ENCODE data around the gene KCNE1. TPM values are rescaled to one million over a fixed set of nuclear protein-coding genes. Genes with fewer than 3 reads are reported as not detected.
"Not testable (repeated sequence)": the region's sequence is repeated elsewhere in the genome, so short reads cannot be mapped to it uniquely, and the experiment has no call there.

The KCNE1 gene
- total RNA-seq, 1 donor from 2014 or later, result 21.7 TPM

GRCh38 chr21:34501716-34502115, 10.3 kb downstream of the KCNE1 start:
- TF ChIP-seq, protein P1, sequence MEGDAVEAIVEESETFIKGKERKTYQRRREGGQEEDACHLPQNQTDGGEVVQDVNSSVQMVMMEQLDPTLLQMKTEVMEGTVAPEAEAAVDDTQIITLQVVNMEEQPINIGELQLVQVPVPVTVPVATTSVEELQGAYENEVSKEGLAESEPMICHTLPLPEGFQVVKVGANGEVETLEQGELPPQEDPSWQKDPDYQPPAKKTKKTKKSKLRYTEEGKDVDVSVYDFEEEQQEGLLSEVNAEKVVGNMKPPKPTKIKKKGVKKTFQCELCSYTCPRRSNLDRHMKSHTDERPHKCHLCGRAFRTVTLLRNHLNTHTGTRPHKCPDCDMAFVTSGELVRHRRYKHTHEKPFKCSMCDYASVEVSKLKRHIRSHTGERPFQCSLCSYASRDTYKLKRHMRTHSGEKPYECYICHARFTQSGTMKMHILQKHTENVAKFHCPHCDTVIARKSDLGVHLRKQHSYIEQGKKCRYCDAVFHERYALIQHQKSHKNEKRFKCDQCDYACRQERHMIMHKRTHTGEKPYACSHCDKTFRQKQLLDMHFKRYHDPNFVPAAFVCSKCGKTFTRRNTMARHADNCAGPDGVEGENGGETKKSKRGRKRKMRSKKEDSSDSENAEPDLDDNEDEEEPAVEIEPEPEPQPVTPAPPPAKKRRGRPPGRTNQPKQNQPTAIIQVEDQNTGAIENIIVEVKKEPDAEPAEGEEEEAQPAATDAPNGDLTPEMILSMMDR (IDR thresholded peaks at IDR 0.05), result no peak
- no peak for DNase-seq
- peaks cover 16% of the 10 kb centered on the region for H3K9me3 ChIP-seq
- no peaks in the 10 kb centered on the region for H3K4me1 ChIP-seq
- H3K27me3 ChIP-seq (ENCODE audit: low read depth), result no peaks in the 10 kb centered on the region
- no peak overlapping the region for H3K4me3 ChIP-seq
- intact Hi-C loops (cut with DNase I), result no loop called here
- no peak for ATAC-seq
- no peak overlapping the region for H3K27ac ChIP-seq
- no peaks in the 10 kb centered on the region for H3K36me3 ChIP-seq

DNA sequence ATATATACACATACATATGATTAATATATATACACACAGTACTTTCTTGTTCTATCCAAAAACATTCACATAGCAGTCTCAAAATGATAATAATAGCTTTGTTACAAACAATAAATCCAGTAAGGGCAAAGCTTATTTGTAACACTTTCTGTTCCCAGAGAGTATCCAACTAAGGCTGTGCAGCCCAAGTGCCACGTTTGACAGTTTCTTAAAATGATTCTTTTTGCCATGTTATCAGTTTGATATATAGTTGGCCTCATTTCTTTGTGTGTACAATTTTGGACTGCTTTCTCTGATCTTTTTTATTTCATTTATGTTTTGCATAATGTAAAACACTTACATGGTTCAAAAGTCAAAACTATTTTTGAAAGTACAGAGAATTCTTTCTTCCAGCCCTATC, 11.8 kb downstream of the KCNE1 start:
- TF ChIP-seq, protein P1 (IDR thresholded peaks at IDR 0.05), result no peak
- H3K9me3 ChIP-seq, result peaks cover 16% of the 10 kb centered on the region
- no peak overlapping the region for H3K27ac ChIP-seq
- no peak overlapping the region for H3K4me3 ChIP-seq
- DNase-seq (no peak), ATAC-seq (no peak)
- H3K27me3 ChIP-seq (ENCODE audit: low read depth), result no peaks in the 10 kb centered on the region
- H3K36me3 ChIP-seq, result no peaks in the 10 kb centered on the region
- no peaks in the 10 kb centered on the region for H3K4me1 ChIP-seq
- intact Hi-C loops (cut with DNase I), result no loop called here

GRCh38 chr21:34499116-34499515, 12.9 kb downstream of the KCNE1 start:
- H3K4me1 ChIP-seq, result no peaks in the 10 kb centered on the region
- DNase-seq (no peak), ATAC-seq (no peak)
- peaks cover 16% of the 10 kb centered on the region for H3K9me3 ChIP-seq
- TF ChIP-seq, protein P1 (IDR thresholded peaks at IDR 0.05), result no peak
- no peaks in the 10 kb centered on the region for H3K27me3 ChIP-seq (ENCODE audit: low read depth)
- H3K4me3 ChIP-seq, result no peak overlapping the region
- intact Hi-C loops (cut with DNase I), result no loop called here
- no peak overlapping the region for H3K27ac ChIP-seq
- H3K36me3 ChIP-seq, result no peaks in the 10 kb centered on the region

GRCh38 chr21:34498623-34499022, 13.4 kb downstream of the KCNE1 start:
- no peak overlapping the region for H3K4me3 ChIP-seq
- ATAC-seq (no peak), DNase-seq (no peak)
- no peaks in the 10 kb centered on the region for H3K4me1 ChIP-seq
- H3K36me3 ChIP-seq, result no peaks in the 10 kb centered on the region
- no peak overlapping the region for H3K27ac ChIP-seq
- TF ChIP-seq, protein P1 (IDR thresholded peaks at IDR 0.05), result no peak
- H3K27me3 ChIP-seq (ENCODE audit: low read depth), result no peaks in the 10 kb centered on the region
- intact Hi-C loops (cut with DNase I), result no loop called here
- peaks cover 16% of the 10 kb centered on the region for H3K9me3 ChIP-seq

GRCh38 chr21:34483854-34484253, 28.2 kb downstream of the KCNE1 start:
- H3K27me3 ChIP-seq (ENCODE audit: low read depth); ATAC-seq; H3K27ac ChIP-seq; H3K9me3 ChIP-seq; H3K4me1 ChIP-seq; H3K4me3 ChIP-seq; intact Hi-C loops (cut with DNase I); DNase-seq; H3K36me3 ChIP-seq: not testable (repeated sequence)

GRCh38 chr21:34483435-34483834, 28.6 kb downstream of the KCNE1 start:
- intact Hi-C loops (cut with DNase I); H3K36me3 ChIP-seq; ATAC-seq; H3K9me3 ChIP-seq; DNase-seq; H3K27ac ChIP-seq; H3K4me3 ChIP-seq; H3K4me1 ChIP-seq; H3K27me3 ChIP-seq (ENCODE audit: low read depth): not testable (repeated sequence)

DNA sequence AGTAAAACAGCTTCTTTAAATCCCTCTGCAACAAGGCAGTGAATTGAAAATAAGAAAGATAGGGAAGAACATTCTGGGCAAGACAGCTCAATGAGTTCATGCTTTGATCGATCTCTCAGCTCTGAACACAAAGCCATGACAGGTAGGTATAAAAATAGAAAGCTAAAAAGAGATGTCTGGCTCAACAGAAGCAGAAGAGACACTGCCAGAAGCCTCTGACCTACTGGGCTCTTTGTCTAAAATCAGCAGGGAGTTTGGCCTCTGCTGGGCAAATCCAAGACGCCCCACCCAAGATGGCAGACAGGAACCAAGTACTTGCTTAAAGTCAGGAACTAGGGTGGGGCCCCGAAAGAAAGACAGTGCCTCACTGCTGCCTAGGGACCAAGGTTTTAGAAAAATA, 44.7 kb downstream of the KCNE1 start:
- DNase-seq; H3K9me3 ChIP-seq; H3K4me3 ChIP-seq; ATAC-seq; intact Hi-C loops (cut with DNase I); H3K27me3 ChIP-seq (ENCODE audit: low read depth); H3K36me3 ChIP-seq; H3K4me1 ChIP-seq; H3K27ac ChIP-seq: not testable (repeated sequence)

DNA sequence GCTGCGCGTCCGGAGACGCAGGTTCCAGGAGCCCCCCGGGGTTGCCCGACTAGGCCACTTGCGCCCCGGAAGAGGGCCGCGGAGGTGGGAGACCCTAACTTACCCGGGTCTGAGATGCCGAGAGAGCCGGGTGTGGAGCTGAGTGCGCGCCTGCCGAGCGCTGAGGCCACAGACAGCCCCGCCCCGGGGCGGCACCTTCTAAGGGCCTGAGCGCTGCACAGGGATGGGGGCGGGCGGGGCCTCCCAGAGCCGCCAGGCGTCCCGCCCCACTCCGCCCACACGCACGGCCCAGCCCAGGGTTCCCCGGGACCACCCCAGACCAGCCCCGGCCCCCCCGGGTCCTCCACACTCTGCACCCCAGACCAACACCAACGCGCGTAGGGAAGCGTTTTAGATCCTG, 52.6 kb downstream of the KCNE1 start:
- intact Hi-C loops (cut with DNase I); DNase-seq: not testable (repeated sequence)
- ATAC-seq, result peak; percentile 67 to 72

DNA sequence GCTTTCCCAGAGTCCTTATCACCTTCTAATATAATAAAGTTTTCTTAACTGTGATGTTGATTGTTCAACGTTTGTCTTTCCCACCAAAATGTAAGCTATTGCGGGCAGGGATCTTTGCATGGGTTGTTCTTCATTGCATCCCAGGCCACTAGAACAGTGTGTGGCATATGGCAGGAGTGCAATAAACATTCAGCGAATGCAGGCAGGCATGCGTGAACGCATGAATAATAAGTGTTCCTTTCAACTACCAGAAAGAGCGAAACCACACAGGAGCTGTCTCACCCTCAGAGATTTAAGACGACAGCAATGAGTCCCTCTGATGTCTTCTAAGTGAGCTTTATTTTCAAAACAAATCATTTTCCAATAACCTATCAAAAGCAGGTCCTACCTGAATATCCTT, 53.7 kb downstream of the KCNE1 start:
- H3K4me1 ChIP-seq; DNase-seq; H3K36me3 ChIP-seq; intact Hi-C loops (cut with DNase I); ATAC-seq; H3K9me3 ChIP-seq; H3K4me3 ChIP-seq; H3K27ac ChIP-seq; H3K27me3 ChIP-seq (ENCODE audit: low read depth): not testable (repeated sequence)

More for the DNA sequence above, 52.6 kb downstream of the KCNE1 start:
- H3K27ac ChIP-seq; H3K4me3 ChIP-seq; H3K9me3 ChIP-seq; H3K36me3 ChIP-seq; H3K27me3 ChIP-seq (ENCODE audit: low read depth); H3K4me1 ChIP-seq: not testable (repeated sequence)

DNA sequence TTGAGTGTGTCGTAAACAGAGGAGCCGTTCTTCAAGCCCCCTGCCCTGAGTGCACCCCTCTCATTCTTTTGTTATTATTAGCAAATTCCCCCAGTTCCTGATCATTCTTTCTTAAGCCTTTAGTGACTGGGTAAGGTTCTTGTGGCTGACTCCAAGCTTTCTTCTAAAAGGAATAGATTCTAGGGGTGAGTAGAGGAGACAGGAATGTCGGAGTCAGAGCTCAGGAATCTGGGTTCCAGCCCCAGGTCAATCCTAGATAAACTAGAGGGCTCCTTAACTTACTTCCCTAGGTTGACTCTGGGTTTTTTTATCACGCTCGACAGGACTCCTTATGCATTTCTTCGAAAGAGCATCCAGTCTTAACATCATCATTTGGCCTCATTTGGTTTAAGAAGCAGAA, 55.8 kb downstream of the KCNE1 start:
- DNase-seq; intact Hi-C loops (cut with DNase I); H3K27me3 ChIP-seq (ENCODE audit: low read depth); H3K36me3 ChIP-seq; H3K4me1 ChIP-seq; ATAC-seq; H3K4me3 ChIP-seq; H3K27ac ChIP-seq; H3K9me3 ChIP-seq: not testable (repeated sequence)

- H3K9me3 ChIP-seq; H3K27me3 ChIP-seq (ENCODE audit: low read depth); H3K36me3 ChIP-seq; DNase-seq; ATAC-seq; H3K4me1 ChIP-seq; H3K27ac ChIP-seq; intact Hi-C loops (cut with DNase I); H3K4me3 ChIP-seq: not testable (repeated sequence)
Observed at GRCh38 chr21:34455628-34456027, 56.4 kb downstream of the KCNE1 start.
